Kidney (tissue), 14 donors: ENCODE results near the gene SKAP2. TPM values are rescaled to one million over a fixed set of nuclear protein-coding genes. Genes with fewer than 3 reads are reported as not detected.

Source experiments
- DNase-seq, 5 donors: peaks; one replicate each; pipeline ENCODE4 v3.0.0-alpha.2; 2013 to 2020
- FAIRE-seq: peaks from 2 replicates; lab custom pipeline; 2012; peaks lifted over from hg19 to GRCh38; lab: Jason Lieb, UNC
- H3K27ac ChIP-seq, 2 donors: one replicate each; pipeline ENCODE4 v1.7.0; 2013; ENCODE audit warnings: low read depth in 2 of 2, low read length in 2 of 2, inconsistent platforms in 1 of 2
- H3K27me3 ChIP-seq: one replicate; pipeline ENCODE4 v1.7.1; 2013; ENCODE audit warnings: low read length, inconsistent platforms; ENCODE audit not compliant: control insufficient read depth, insufficient read depth
- H3K36me3 ChIP-seq, 3 donors: one replicate each; pipeline versions ENCODE4 v1.7.0 to v1.7.1; 2013; ENCODE audit warnings: low read length in 3 of 3, control low read depth in 1 of 3, inconsistent platforms in 1 of 3; ENCODE audit not compliant: insufficient read depth in 3 of 3, control insufficient read depth in 2 of 3
- H3K4me1 ChIP-seq, 3 donors: one replicate each; pipeline versions ENCODE4 v1.7.0 to v1.7.1; 2013; ENCODE audit warnings: low read length in 3 of 3, inconsistent platforms in 1 of 3, low read depth in 1 of 3; ENCODE audit not compliant: control insufficient read depth in 2 of 3, insufficient read depth in 2 of 3
- H3K4me3 ChIP-seq, 3 donors: one replicate each; pipeline versions ENCODE4 v1.7.0 to v1.8.1; 2013; ENCODE audit warnings: low read length in 3 of 3, control low read depth in 1 of 3, inconsistent platforms in 1 of 3
- H3K9ac ChIP-seq, 3 donors: one replicate each; pipeline versions ENCODE4 v1.7.0 to v1.7.1; 2013; ENCODE audit warnings: low read length in 3 of 3, control low read depth in 1 of 3, inconsistent platforms in 1 of 3
- H3K9me3 ChIP-seq, 3 donors: one replicate each; pipeline versions ENCODE4 v1.7.0 to v1.7.1; 2013; ENCODE audit warnings: low read length in 3 of 3, control low read depth in 1 of 3, inconsistent platforms in 1 of 3; ENCODE audit not compliant: control insufficient read depth in 2 of 3, insufficient read depth in 1 of 3
- intact Hi-C: fragments of 100-400 bp; cut with DNase I; formaldehyde crosslinking; loops from one replicate; pipeline ENCODE4 v1.11.1; 2022
- polyA plus RNA-seq: library from polyadenylated mRNA; stranded (reverse); fragments of 350-450 nt; fragmentation: Illumina TruSeq; extraction: RNeasy Lipid Tissue Mini Kit (QIAGEN cat#74804); gene quantifications from one replicate; pipeline ENCODE4 v1.2.3, GENCODE V29; 2014; ENCODE audit warnings: low read depth, low replicate concordance; ENCODE audit not compliant: insufficient read depth
- total RNA-seq: library from RNA; stranded (reverse); fragmentation: NEBNext Ultra II Directional; extraction: Animal tissue kit (Norgen Biotek cat#: 25700); gene quantifications from one replicate; pipeline ENCODE4 v1.2.1, GENCODE V29; 2021
- TF ChIP-seq, protein P1 (sequence below): IDR thresholded peaks from 3 replicates; pipeline ENCODE4 v1.5.1; 2012; ENCODE audit warnings: mild to moderate bottlenecking, moderate library complexity, borderline replicate concordance; ENCODE audit not compliant: insufficient read depth; ENCODE audit errors: extremely low read depth
- donor health status: control.
- donor health status: control.
- donor health status: control.
- donor health status: control.
- donor health status: control.
- donor health status: DM: yes; HTN: yes; CAD: no.
- donor health status: Normal renal cell carcinoma (clear cell type).

Gene SKAP2
- total and polyA plus RNA-seq, 2 donors from 2014 or later = 20.0 to 75.8 TPM

GRCh38 chr7:26625286-26625685 lies 239.1 kb downstream of the SKAP2 start:
- Histone ChIP-seq H3K4me1 (no peaks in the 10 kb centered on the region), H3K36me3 (no peaks in the 10 kb centered on the region), H3K27me3 (no peaks in the 10 kb centered on the region), H3K9me3 (no peaks in the 10 kb centered on the region), H3K27ac (no peak overlapping the region), H3K9ac (no peak overlapping the region), H3K4me3 (no peak overlapping the region)
- no peak for FAIRE-seq
- DNase-seq = no peak
- intact Hi-C loops = no loop called here
- TF ChIP-seq, protein P1, sequence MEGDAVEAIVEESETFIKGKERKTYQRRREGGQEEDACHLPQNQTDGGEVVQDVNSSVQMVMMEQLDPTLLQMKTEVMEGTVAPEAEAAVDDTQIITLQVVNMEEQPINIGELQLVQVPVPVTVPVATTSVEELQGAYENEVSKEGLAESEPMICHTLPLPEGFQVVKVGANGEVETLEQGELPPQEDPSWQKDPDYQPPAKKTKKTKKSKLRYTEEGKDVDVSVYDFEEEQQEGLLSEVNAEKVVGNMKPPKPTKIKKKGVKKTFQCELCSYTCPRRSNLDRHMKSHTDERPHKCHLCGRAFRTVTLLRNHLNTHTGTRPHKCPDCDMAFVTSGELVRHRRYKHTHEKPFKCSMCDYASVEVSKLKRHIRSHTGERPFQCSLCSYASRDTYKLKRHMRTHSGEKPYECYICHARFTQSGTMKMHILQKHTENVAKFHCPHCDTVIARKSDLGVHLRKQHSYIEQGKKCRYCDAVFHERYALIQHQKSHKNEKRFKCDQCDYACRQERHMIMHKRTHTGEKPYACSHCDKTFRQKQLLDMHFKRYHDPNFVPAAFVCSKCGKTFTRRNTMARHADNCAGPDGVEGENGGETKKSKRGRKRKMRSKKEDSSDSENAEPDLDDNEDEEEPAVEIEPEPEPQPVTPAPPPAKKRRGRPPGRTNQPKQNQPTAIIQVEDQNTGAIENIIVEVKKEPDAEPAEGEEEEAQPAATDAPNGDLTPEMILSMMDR = no peak

- Histone ChIP-seq H3K4me3 (no peak overlapping the region), H3K27me3 (no peaks in the 10 kb centered on the region), H3K9ac (no peak overlapping the region), H3K9me3 (no peaks in the 10 kb centered on the region), H3K36me3 (no peaks in the 10 kb centered on the region), H3K27ac (no peak overlapping the region), H3K4me1 (no peaks in the 10 kb centered on the region)
- no peak for FAIRE-seq
- no peak for DNase-seq
- intact Hi-C loops = no loop called here
- TF ChIP-seq, protein P1 = no peak
Measured at GRCh38 chr7:26624839-26625238, 239.6 kb downstream of the SKAP2 start.

DNA sequence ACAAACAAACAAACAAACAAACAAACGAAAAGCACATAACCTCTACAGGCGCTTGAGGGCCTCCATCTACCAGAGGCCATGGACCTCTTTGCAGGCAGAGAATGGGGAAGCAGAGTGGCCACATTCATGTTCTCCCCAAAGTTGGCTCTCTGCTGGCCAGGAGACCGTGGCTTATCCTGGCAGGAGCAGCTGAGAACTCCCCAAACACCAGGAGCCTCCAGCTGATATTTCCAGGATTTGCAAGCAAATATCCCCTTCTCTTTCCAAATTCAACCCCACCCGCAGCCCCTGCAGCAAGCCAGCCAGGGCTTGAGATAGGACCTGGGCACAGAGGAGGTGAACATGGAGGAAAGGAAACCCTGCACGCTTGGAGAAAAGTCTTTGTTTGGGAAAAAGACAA lies 240.0 kb downstream of the SKAP2 start:
- H3K4me3 ChIP-seq = no peak overlapping the region
- H3K4me1 ChIP-seq = no peaks in the 10 kb centered on the region
- FAIRE-seq (no peak), DNase-seq (no peak)
- no peak overlapping the region for H3K9ac ChIP-seq
- H3K27me3 ChIP-seq = no peaks in the 10 kb centered on the region
- intact Hi-C loops = no loop called here
- no peak overlapping the region for H3K27ac ChIP-seq
- H3K36me3 ChIP-seq = no peaks in the 10 kb centered on the region
- TF ChIP-seq, protein P1 = no peak
- H3K9me3 ChIP-seq = no peaks in the 10 kb centered on the region

DNA sequence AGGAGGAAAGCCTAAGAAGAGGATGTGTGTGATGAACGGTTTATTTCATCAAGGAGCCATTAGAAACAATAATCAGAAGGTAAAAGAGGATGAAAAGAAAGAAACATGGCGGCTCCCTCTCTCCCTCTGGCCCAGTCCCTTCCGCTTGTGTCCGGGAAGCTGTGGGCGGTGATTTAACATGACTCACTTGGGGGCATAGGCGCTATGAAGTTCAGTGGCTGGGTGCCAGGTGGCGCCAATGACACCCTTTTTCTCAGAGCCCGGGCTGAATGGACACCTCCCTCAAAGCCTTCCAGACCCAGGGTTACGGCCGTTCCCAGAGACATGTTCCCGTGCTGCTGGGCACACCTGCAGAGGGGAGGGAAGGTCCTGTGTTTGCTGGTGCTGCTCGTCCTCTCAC lies 244.0 kb downstream of the SKAP2 start:
- Histone ChIP-seq H3K36me3 (no peaks in the 10 kb centered on the region), H3K9ac (no peak overlapping the region), H3K4me1 (no peaks in the 10 kb centered on the region), H3K27ac (no peak overlapping the region), H3K4me3 (no peak overlapping the region), H3K27me3 (no peaks in the 10 kb centered on the region), H3K9me3 (no peaks in the 10 kb centered on the region)
- TF ChIP-seq, protein P1 = peak; percentile 26
- FAIRE-seq (no peak), DNase-seq (peak in 2 of 5 donors; percentile 31 to 66)
- intact Hi-C loops = no loop called here
